ENCODE results near the gene SIL1.
"Not testable (repeated sequence)": the region's sequence is repeated elsewhere in the genome, so short reads cannot be mapped to it uniquely, and the experiment has no call there.

Gene SIL1

GRCh38 chr5:139017624-139018023, 180.5 kb downstream of the SIL1 start:
- DNase-seq, result no peak

- no peak for DNase-seq
Measured at GRCh38 chr5:139016186-139016585, 182.0 kb downstream of the SIL1 start.

- no peak for DNase-seq
Measured at GRCh38 chr5:139014726-139015125, 183.4 kb downstream of the SIL1 start.

- no peak for DNase-seq
Measured at GRCh38 chr5:139012176-139012575, 186.0 kb downstream of the SIL1 start.

GRCh38 chr5:139011156-139011555, 187.0 kb downstream of the SIL1 start:
- not testable (repeated sequence) for DNase-seq

GRCh38 chr5:139004374-139005307, 193.5 kb downstream of the SIL1 start:
- DNase-seq, result no peak

GRCh38 chr5:138999674-139000073, 198.5 kb downstream of the SIL1 start:
- no peak for DNase-seq

GRCh38 chr5:138998521-138998920, 199.6 kb downstream of the SIL1 start:
- DNase-seq, result no peak

- DNase-seq, result no peak
Measured at GRCh38 chr5:138996120-138996519, 202.0 kb downstream of the SIL1 start.

GRCh38 chr5:138990986-138991590, 207.1 kb downstream of the SIL1 start:
- DNase-seq, result no peak

GRCh38 chr5:138989720-138990119, 208.4 kb downstream of the SIL1 start:
- DNase-seq, result no peak

GRCh38 chr5:138986186-138986800, 211.9 kb downstream of the SIL1 start:
- no peak for DNase-seq

- no peak for DNase-seq
Measured at GRCh38 chr5:138985683-138986082, 212.5 kb downstream of the SIL1 start.

GRCh38 chr5:138985256-138985655, 212.9 kb downstream of the SIL1 start:
- DNase-seq, result no peak

- no peak for DNase-seq
Measured at GRCh38 chr5:138983984-138984383, 214.2 kb downstream of the SIL1 start.

- DNase-seq, result no peak
Measured at GRCh38 chr5:138981586-138981985, 216.6 kb downstream of the SIL1 start.

- no peak for DNase-seq
Measured at GRCh38 chr5:138981131-138981530, 217.0 kb downstream of the SIL1 start.

GRCh38 chr5:138980441-138980840, 217.7 kb downstream of the SIL1 start:
- no peak for DNase-seq

GRCh38 chr5:138979684-138980280, 218.4 kb downstream of the SIL1 start:
- DNase-seq, result no peak

- DNase-seq, result no peak
Measured at GRCh38 chr5:138978581-138978980, 219.6 kb downstream of the SIL1 start.

GRCh38 chr5:138978080-138978479, 220.1 kb downstream of the SIL1 start:
- no peak for DNase-seq

- DNase-seq, result no peak
Measured at GRCh38 chr5:138975098-138975847, 222.9 kb downstream of the SIL1 start.
